Measurements from ENCODE around the gene RTP5. TPM values are rescaled to one million over a fixed set of nuclear protein-coding genes. Genes with fewer than 3 reads are reported as not detected.

Gene RTP5
- total and polyA plus RNA-seq, 2 donors: 0.66 to 3.7 TPM

DNA sequence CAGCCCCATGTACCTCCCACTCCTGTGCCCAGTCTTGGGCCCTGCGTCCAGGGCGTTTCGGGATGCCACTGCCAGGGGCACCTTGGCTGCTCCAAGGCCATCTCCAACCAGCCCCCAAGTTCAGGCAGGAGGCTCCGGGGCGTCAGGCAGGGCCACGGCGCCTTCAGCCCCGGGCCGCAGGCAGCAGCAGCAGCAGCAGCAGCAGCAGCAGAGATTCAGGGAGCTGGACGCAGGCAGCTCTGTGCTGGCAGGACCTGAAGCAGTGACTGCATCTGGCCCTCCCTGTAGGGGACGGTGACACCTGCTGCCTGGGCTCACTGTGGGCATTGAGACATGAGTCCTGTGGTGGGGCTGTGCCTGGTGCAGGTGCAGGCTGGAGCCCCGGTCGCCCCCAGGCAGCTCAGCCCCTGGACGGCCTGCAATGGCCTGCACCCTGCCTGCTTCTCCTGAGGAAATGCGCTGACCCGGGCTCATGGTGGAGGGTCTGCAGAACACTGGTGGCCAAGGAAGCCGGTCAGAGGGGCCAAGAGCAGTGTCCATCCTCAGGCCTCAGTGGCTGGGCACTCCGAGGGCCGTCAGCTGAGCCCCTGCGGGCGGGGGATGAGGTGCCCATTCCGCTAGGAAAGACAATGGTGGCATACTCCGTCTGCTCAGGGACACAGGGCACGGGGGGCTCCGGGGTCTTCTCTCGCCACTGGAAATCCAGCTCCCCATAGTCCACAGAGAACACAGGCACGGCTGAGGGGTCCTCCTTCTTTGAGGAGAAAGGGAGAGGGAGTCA, 18.8 kb upstream of the RTP5 start:
- peaks cover 0 to 8% of the 10 kb centered on the region in 2 donors for H3K4me1 ChIP-seq (ENCODE audit: control insufficient read depth in 2 of 2, insufficient read depth in 2 of 2, low read length in 2 of 2)
- no peak overlapping the region for H3K27ac ChIP-seq (ENCODE audit: low read depth in 1 of 2, low read length in 1 of 2)
- H3K4me3 ChIP-seq (ENCODE audit: low read length in 2 of 2): no peak overlapping the region
- DNase-seq (ENCODE audit: low read depth in 6 of 9, low spot score in 9 of 9): no peak
- WGBS: 97% methylated on average over 27 of the region's 27 CpGs
- H3K27me3 ChIP-seq (ENCODE audit: control insufficient read depth in 2 of 2, insufficient read depth in 1 of 2, low read length in 1 of 2): no peaks in the 10 kb centered on the region
- H3K9me3 ChIP-seq (ENCODE audit: control insufficient read depth in 2 of 2, insufficient read depth in 1 of 2, low read length in 1 of 2): no peaks in the 10 kb centered on the region
- peaks cover 13 to 22% of the 10 kb centered on the region in 2 donors for H3K36me3 ChIP-seq (ENCODE audit: control insufficient read depth in 2 of 2, insufficient read depth in 2 of 2, low read length in 1 of 2)

DNA sequence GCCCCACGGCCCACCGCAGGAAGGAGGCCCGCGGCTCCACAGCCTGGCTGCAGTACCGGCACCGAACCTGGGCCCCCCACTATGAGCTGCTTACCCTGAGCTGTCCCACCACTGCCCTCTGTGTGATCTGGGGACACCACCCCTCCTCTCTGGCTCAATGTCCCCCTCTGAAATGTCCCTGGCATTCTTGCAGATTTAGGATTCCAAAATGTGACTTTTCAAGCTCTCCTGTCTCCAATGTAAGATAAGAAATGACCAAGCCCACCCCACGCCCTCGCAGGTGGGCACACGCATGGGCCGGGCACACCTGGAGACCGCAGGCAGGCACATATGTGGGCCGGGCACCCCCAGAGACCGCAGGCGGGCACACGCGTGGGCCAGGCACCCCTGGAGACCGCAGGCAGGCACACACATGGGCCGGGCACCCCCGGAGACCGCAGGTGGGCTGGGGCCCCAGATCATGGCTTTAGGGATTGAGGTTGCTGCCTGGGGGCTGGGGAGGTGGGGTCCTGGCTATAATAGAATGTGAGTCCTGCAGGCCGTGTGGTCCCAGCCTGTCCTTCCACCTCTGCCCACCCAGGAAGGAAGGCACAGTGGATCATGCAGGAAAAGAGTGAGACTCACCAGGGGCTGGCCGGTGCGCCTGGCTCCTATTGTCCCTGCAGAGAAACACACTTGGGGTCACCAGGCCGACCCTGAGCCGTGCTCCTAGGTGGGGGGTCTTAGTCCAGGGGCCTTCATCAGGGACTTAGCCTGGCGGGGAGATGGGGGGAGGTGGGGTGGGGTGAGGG, 18.0 kb upstream of the RTP5 start:
- no peak overlapping the region for H3K27ac ChIP-seq (ENCODE audit: low read depth in 1 of 2, low read length in 1 of 2)
- no peaks in the 10 kb centered on the region for H3K9me3 ChIP-seq (ENCODE audit: control insufficient read depth in 2 of 2, insufficient read depth in 1 of 2, low read length in 1 of 2)
- no peak overlapping the region for H3K4me3 ChIP-seq (ENCODE audit: low read length in 2 of 2)
- DNase-seq (ENCODE audit: low read depth in 6 of 9, low spot score in 9 of 9): no peak
- no peaks in the 10 kb centered on the region for H3K27me3 ChIP-seq (ENCODE audit: control insufficient read depth in 2 of 2, insufficient read depth in 1 of 2, low read length in 1 of 2)
- peaks cover 13 to 22% of the 10 kb centered on the region in 2 donors for H3K36me3 ChIP-seq (ENCODE audit: control insufficient read depth in 2 of 2, insufficient read depth in 2 of 2, low read length in 1 of 2)
- WGBS: 96% methylated on average over 26 of the region's 26 CpGs
- H3K4me1 ChIP-seq (ENCODE audit: control insufficient read depth in 2 of 2, insufficient read depth in 2 of 2, low read length in 2 of 2): peaks cover 0 to 6% of the 10 kb centered on the region in 2 donors

DNA sequence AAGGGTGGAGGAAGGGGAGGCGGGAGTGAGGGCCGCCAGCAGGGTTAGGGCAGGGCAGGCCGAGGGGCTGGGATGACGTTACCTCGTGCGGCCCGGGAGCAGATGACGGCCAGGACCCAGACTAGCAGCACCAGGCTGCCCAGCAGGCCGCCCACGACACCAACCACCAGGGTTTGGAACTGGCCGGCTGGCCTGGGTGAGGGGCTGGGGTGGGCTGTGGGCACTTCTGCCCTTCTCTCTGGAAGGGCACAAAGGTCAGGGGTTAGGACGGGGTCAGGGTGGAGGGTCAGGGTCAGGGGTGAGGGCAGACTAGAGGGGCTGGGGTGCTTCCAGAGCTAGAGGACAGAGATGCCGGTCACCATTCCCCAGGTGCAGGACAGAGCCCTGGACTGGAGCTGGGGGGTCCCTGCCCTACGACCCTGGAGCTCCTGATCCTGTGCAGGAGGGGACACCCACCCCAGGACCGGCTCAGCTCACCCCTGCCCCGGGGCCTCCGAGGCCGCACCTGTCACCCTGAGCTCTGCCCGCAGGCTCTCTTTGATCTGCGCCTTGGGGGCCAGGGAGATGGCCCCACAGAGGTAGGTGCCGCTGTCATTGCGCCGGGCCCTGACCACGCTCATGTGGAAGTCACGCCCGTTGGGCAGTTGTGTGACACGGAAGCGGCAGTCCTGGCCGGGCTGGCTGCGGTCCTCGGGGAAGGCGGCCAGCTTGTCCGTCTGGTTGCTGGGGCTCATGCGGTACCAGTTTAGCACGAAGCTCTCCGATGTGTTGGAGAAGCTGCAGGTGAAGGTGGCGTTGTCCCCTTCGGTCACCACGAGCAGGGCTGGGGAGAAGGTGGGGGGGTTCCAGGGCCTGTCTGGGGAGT, 17.2 kb upstream of the RTP5 start:
- Histone ChIP-seq H3K36me3 (ENCODE audit: control insufficient read depth in 2 of 2, insufficient read depth in 2 of 2, low read length in 1 of 2) (peaks cover 13 to 22% of the 10 kb centered on the region in 2 donors), H3K27me3 (ENCODE audit: control insufficient read depth in 2 of 2, insufficient read depth in 1 of 2, low read length in 1 of 2) (no peaks in the 10 kb centered on the region), H3K4me1 (ENCODE audit: control insufficient read depth in 2 of 2, insufficient read depth in 2 of 2, low read length in 2 of 2) (peaks cover 0 to 6% of the 10 kb centered on the region in 2 donors), H3K4me3 (ENCODE audit: low read length in 2 of 2) (no peak overlapping the region), H3K27ac (ENCODE audit: low read depth in 1 of 2, low read length in 1 of 2) (no peak overlapping the region), H3K9me3 (ENCODE audit: control insufficient read depth in 2 of 2, insufficient read depth in 1 of 2, low read length in 1 of 2) (no peaks in the 10 kb centered on the region)
- 96% methylated on average over 39 of the region's 39 CpGs for WGBS
- no peak for DNase-seq (ENCODE audit: low read depth in 6 of 9, low spot score in 9 of 9)

DNA sequence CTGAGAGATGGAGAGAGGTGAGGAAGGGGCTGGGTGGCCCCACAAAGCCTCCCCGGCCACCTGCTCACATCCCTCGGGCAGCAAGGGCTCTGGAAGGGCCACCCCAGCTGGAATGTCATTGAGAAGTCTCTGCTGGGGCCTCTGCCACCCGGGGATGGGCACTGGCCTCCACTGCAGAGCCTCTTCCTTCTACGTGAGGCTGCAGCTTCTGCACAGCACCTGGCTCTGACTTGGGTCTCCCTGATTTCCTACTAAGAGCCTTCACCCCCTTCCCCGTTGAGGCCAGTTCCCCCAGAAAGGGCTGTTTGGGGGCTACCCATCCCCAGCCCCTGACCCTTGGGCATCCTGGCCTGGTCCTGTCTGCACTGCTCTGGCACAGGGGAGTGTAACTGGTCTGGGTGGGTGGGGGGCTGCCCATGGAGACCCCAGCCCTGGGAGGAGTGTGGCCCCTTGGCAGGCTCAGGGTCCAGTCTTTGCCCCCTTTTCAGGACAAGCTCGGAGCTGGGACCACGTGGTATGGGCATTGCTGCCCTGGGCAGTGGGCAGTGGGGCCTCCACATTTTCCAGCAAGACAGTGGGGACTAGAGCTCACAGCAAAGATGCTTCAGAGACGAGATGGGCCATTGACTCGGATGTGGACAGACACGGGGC, 16.4 kb upstream of the RTP5 start:
- no peak for DNase-seq (ENCODE audit: low read depth in 6 of 9, low spot score in 9 of 9)
- Histone ChIP-seq H3K27me3 (ENCODE audit: control insufficient read depth in 2 of 2, insufficient read depth in 1 of 2, low read length in 1 of 2) (no peaks in the 10 kb centered on the region), H3K9me3 (ENCODE audit: control insufficient read depth in 2 of 2, insufficient read depth in 1 of 2, low read length in 1 of 2) (no peaks in the 10 kb centered on the region), H3K27ac (ENCODE audit: low read depth in 1 of 2, low read length in 1 of 2) (no peak overlapping the region), H3K36me3 (ENCODE audit: control insufficient read depth in 2 of 2, insufficient read depth in 2 of 2, low read length in 1 of 2) (peaks cover 13 to 22% of the 10 kb centered on the region in 2 donors), H3K4me1 (ENCODE audit: control insufficient read depth in 2 of 2, insufficient read depth in 2 of 2, low read length in 2 of 2) (peaks cover 5 to 12% of the 10 kb centered on the region in 2 donors), H3K4me3 (ENCODE audit: low read length in 2 of 2) (no peak overlapping the region)
- WGBS: 97% methylated on average over 10 of the region's 10 CpGs

DNA sequence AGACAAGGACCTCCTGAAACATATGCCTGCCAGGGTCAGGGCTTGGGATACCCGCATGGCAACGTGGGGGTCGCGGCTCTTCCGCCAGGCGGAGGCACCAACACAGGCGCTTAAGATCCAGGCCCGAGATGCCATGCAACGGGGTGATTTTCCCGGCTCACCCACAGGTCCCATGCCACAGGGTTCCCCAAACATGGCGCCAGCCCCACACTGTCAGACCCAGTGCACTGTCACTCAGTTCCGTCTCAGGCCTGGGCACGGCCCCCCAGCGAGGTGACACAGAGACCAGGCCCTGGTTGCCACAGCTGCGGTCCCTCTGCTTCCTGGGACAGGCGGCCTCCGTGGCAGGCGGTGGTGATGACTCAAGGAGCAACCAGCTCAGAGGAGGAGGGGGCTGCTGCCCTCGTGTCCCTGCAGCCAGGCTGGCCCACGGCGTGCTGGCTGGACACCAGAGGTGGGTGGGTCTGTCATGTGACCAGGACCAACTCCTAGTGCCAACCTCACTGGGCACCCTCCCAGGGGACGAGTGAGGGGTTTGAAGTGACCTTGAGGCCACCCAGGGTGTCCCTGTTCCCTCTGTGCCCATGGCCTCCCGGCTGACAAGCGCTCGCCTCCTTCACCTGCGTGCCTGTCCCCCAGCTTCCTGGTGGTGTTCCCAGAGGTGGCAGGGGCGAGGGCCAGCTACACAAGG, 15.7 kb upstream of the RTP5 start:
- Histone ChIP-seq H3K4me3 (ENCODE audit: low read length in 2 of 2) (no peak overlapping the region), H3K27me3 (ENCODE audit: control insufficient read depth in 2 of 2, insufficient read depth in 1 of 2, low read length in 1 of 2) (no peaks in the 10 kb centered on the region), H3K27ac (ENCODE audit: low read depth in 1 of 2, low read length in 1 of 2) (no peak overlapping the region), H3K36me3 (ENCODE audit: control insufficient read depth in 2 of 2, insufficient read depth in 2 of 2, low read length in 1 of 2) (peaks cover 13 to 22% of the 10 kb centered on the region in 2 donors), H3K9me3 (ENCODE audit: control insufficient read depth in 2 of 2, insufficient read depth in 1 of 2, low read length in 1 of 2) (no peaks in the 10 kb centered on the region), H3K4me1 (ENCODE audit: control insufficient read depth in 2 of 2, insufficient read depth in 2 of 2, low read length in 2 of 2) (peaks cover 5 to 18% of the 10 kb centered on the region in 2 donors)
- 93% methylated on average over 27 of the region's 27 CpGs for WGBS
- DNase-seq (ENCODE audit: low read depth in 6 of 9, low spot score in 9 of 9): no peak

DNA sequence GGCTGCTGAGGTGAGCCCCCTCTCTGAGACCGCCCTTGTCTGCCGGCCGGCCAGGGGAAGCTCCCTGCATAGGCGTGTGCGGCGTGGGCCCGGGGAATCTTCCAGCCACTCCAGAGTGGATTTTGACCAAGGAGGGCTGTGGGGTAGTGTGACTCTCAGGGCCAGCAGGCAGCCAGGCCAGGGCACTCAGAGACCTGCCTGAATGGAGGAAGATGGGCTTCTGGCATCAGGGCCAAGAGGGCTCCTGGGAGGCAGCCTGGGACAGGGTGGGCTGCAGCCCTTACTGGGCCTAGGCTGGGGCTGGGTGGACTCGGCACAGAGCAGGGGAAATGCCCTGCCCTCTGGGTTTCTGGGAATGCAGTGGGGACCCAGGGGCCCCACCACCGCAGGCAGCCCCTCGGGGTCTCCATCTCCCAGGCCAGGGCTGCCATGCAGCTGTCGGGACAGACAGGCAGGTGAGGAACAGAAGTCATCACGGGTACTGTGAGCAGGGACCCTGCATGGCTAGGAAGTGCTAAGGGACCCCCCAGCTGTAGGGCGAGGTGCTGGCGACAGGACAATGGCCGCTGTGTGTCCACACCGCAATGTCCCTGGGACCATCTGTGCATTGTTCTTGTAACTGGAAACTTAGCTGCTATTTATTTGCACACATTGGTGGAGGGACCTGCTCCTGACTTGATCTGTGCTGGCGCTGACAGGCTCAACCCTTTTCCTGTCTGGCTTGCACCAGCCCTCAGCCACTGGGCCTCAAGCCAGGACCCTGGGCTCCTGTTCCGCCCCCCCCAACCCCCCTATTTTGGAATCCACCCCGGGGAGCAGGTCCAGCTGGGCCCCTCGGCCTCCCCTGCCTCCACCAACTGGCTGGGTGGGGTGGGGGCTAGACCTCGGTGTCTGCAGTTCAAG, 14.9 kb upstream of the RTP5 start:
- Histone ChIP-seq H3K4me1 (ENCODE audit: control insufficient read depth in 2 of 2, insufficient read depth in 2 of 2, low read length in 2 of 2) (peaks cover 12 to 26% of the 10 kb centered on the region in 2 donors), H3K27ac (ENCODE audit: low read depth in 1 of 2, low read length in 1 of 2) (no peak overlapping the region), H3K9me3 (ENCODE audit: control insufficient read depth in 2 of 2, insufficient read depth in 1 of 2, low read length in 1 of 2) (no peaks in the 10 kb centered on the region), H3K4me3 (ENCODE audit: low read length in 2 of 2) (no peak overlapping the region), H3K36me3 (ENCODE audit: control insufficient read depth in 2 of 2, insufficient read depth in 2 of 2, low read length in 1 of 2) (peaks cover 13 to 22% of the 10 kb centered on the region in 2 donors), H3K27me3 (ENCODE audit: control insufficient read depth in 2 of 2, insufficient read depth in 1 of 2, low read length in 1 of 2) (no peaks in the 10 kb centered on the region)
- no peak for DNase-seq (ENCODE audit: low read depth in 6 of 9, low spot score in 9 of 9)
- 66% methylated on average over 21 of the region's 21 CpGs for WGBS

DNA sequence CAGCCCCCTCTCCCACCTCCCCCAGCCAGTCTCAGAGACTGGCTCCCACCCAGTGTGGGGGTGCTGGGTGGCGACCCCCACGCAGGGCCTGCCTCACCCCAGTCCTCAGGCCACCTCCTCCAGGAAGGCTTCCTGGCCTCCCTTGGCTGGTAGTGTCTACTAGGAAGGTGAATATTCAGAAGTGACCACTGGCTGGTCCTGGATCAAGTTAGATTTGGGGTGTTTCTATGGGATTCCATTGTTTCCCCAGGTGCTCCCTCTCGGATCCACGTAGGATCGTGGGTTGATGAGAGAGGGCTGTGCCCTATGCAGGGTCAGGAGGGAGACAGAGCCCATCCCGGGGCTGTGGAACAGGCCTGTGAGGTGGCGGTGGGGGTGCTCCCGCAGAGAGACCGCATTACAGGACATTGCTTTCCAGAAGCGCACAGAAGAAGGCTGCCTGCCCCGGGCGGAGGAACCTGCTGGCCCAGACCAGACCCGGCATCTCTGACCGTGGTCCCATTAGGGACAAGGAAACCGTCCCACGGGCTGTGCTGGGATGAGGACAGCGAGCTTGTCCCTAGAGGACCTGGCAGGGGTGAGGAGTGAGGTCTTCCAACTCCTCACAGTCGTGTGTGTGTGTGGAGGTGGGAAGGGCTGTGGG, 14.2 kb upstream of the RTP5 start:
- H3K27me3 ChIP-seq (ENCODE audit: control insufficient read depth in 2 of 2, insufficient read depth in 1 of 2, low read length in 1 of 2): no peaks in the 10 kb centered on the region
- no peak overlapping the region for H3K4me3 ChIP-seq (ENCODE audit: low read length in 2 of 2)
- no peak for DNase-seq (ENCODE audit: low read depth in 6 of 9, low spot score in 9 of 9)
- H3K36me3 ChIP-seq (ENCODE audit: control insufficient read depth in 2 of 2, insufficient read depth in 2 of 2, low read length in 1 of 2): peaks cover 9 to 17% of the 10 kb centered on the region in 2 donors
- H3K27ac ChIP-seq (ENCODE audit: low read depth in 1 of 2, low read length in 1 of 2): no peak overlapping the region
- 92% methylated on average over 18 of the region's 18 CpGs for WGBS
- H3K4me1 ChIP-seq (ENCODE audit: control insufficient read depth in 2 of 2, insufficient read depth in 2 of 2, low read length in 2 of 2): peaks cover 19 to 34% of the 10 kb centered on the region in 2 donors
- H3K9me3 ChIP-seq (ENCODE audit: control insufficient read depth in 2 of 2, insufficient read depth in 1 of 2, low read length in 1 of 2): no peaks in the 10 kb centered on the region

Measured in thymus (tissue), 11 donors.